Activated CD4-positive, alpha-beta T cell treated with anti-CD3 and anti-CD28 coated beads for 1 hour (primary cell): Measurements from ENCODE around the gene MXRA8.
A peak's percentile ranks its signal among the peaks of the same experiment; 100 is the strongest.
"Not testable (repeated sequence)": the region's sequence is repeated elsewhere in the genome, so short reads cannot be mapped to it uniquely, and the experiment has no call there.

Source experiments
- DNase-seq: peaks from one replicate; pipeline ENCODE4 v3.0.0-alpha.2; 2020

The MXRA8 gene

GRCh38 chr1:1391225-1391624, 32.9 kb upstream of the MXRA8 start:
- no peak for DNase-seq

- DNase-seq = no peak
Observed at GRCh38 chr1:1390675-1391074, 32.3 kb upstream of the MXRA8 start.

- no peak for DNase-seq
Observed at GRCh38 chr1:1388078-1388472, 29.7 kb upstream of the MXRA8 start.

- DNase-seq = no peak
Observed at GRCh38 chr1:1387098-1388077, 29.0 kb upstream of the MXRA8 start.

- DNase-seq = no peak
Observed at GRCh38 chr1:1385931-1386330, 27.6 kb upstream of the MXRA8 start.

GRCh38 chr1:1385339-1385738, 27.0 kb upstream of the MXRA8 start:
- not testable (repeated sequence) for DNase-seq

GRCh38 chr1:1381294-1381693, 22.9 kb upstream of the MXRA8 start:
- DNase-seq = no peak

GRCh38 chr1:1380860-1381259, 22.5 kb upstream of the MXRA8 start:
- no peak for DNase-seq

GRCh38 chr1:1377540-1378205, 19.3 kb upstream of the MXRA8 start:
- no peak for DNase-seq

GRCh38 chr1:1376551-1377226, 18.3 kb upstream of the MXRA8 start:
- no peak for DNase-seq

- peak; percentile 92 for DNase-seq
Observed at GRCh38 chr1:1374929-1375662, 16.7 kb upstream of the MXRA8 start, which contains the start of gene AURKAIP1. Gene AURKAIP1 (minus strand): TSS chr1:1375207. CDS start chr1:1374756, 451 bp downstream.

- no peak for DNase-seq
Observed at GRCh38 chr1:1374589-1374928, 16.2 kb upstream of the MXRA8 start.

GRCh38 chr1:1373815-1374588, 15.6 kb upstream of the MXRA8 start:
- no peak for DNase-seq

- no peak for DNase-seq
Observed at GRCh38 chr1:1373051-1373814, 14.9 kb upstream of the MXRA8 start.

GRCh38 chr1:1371746-1372711, 13.7 kb upstream of the MXRA8 start:
- DNase-seq = peak; percentile 67

- DNase-seq = peak; percentile 34
Observed at GRCh38 chr1:1371364-1371745, 13.0 kb upstream of the MXRA8 start.

GRCh38 chr1:1370771-1371300, 12.5 kb upstream of the MXRA8 start:
- no peak for DNase-seq

GRCh38 chr1:1370094-1370493, 11.7 kb upstream of the MXRA8 start:
- DNase-seq = not testable (repeated sequence)

- no peak for DNase-seq
Observed at GRCh38 chr1:1367315-1367714, 9.0 kb upstream of the MXRA8 start.

GRCh38 chr1:1366699-1367066, 8.3 kb upstream of the MXRA8 start:
- no peak for DNase-seq
